Urothelium cell line (cell line): ENCODE measurements around the gene B9D1.

Source experiments
- DNase-seq: peaks from one replicate; pipeline ENCODE4 v3.0.0; 2011; ENCODE audit warnings: low spot score, mixed read lengths
- FAIRE-seq: peaks from 2 replicates; lab custom pipeline; 2011; peaks lifted over from hg19 to GRCh38; lab: Jason Lieb, UNC

The B9D1 gene

GRCh38 chr17:19388791-19389785, 26.6 kb upstream of the B9D1 start:
- DNase-seq, result no peak
- no peak for FAIRE-seq

GRCh38 chr17:19387921-19388521, 25.5 kb upstream of the B9D1 start:
- DNase-seq, result no peak

GRCh38 chr17:19386974-19387920, 24.7 kb upstream of the B9D1 start, which contains the start of gene MFAP4:
MFAP4 (minus strand) TSS chr17:19387190; CDS start chr17:19387155, 35 bp downstream.
- no peak for FAIRE-seq
- DNase-seq, result no peak

More at GRCh38 chr17:19387921-19388521, 25.5 kb upstream of the B9D1 start:
- FAIRE-seq, result no peak

- no peak for FAIRE-seq
- no peak for DNase-seq
These were observed 23.8 kb upstream of the B9D1 start for GRCh38 chr17:19386051-19386929.

- no peak for FAIRE-seq
- DNase-seq, result no peak
These were observed 23.0 kb upstream of the B9D1 start for GRCh38 chr17:19385521-19385983.

GRCh38 chr17:19384723-19385391, 22.3 kb upstream of the B9D1 start:
- DNase-seq (no peak), FAIRE-seq (no peak)

GRCh38 chr17:19383681-19384470, 21.4 kb upstream of the B9D1 start:
- no peak for FAIRE-seq
- no peak for DNase-seq

GRCh38 chr17:19382531-19383444, 20.3 kb upstream of the B9D1 start:
- FAIRE-seq (no peak), DNase-seq (no peak)

GRCh38 chr17:19381741-19382444, 19.4 kb upstream of the B9D1 start:
- FAIRE-seq, result no peak
- DNase-seq, result no peak

GRCh38 chr17:19381361-19381740, 18.8 kb upstream of the B9D1 start:
- FAIRE-seq, result no peak
- DNase-seq, result no peak

GRCh38 chr17:19380481-19381301, 18.2 kb upstream of the B9D1 start:
- FAIRE-seq, result no peak
- no peak for DNase-seq

GRCh38 chr17:19379361-19380065, 17.0 kb upstream of the B9D1 start:
- FAIRE-seq (no peak), DNase-seq (no peak)

GRCh38 chr17:19378416-19379360, 16.2 kb upstream of the B9D1 start, which contains the start of gene MAPK7:
MAPK7 (plus strand) TSS chr17:19378498; CDS start chr17:19378901, 403 bp downstream.
- DNase-seq (no peak), FAIRE-seq (no peak)
